Stimulated activated CD4-positive, alpha-beta T cell treated with anti-CD3 and anti-CD28 coated beads, Interleukin-4, amount 100 ng/mL, for 1 hour (primary cell): Measurements from ENCODE around the gene TAF3.

ENCODE experiments used
- DNase-seq: peaks from one replicate; pipeline ENCODE4 v3.0.0-alpha.2; 2020

Gene TAF3

DNA sequence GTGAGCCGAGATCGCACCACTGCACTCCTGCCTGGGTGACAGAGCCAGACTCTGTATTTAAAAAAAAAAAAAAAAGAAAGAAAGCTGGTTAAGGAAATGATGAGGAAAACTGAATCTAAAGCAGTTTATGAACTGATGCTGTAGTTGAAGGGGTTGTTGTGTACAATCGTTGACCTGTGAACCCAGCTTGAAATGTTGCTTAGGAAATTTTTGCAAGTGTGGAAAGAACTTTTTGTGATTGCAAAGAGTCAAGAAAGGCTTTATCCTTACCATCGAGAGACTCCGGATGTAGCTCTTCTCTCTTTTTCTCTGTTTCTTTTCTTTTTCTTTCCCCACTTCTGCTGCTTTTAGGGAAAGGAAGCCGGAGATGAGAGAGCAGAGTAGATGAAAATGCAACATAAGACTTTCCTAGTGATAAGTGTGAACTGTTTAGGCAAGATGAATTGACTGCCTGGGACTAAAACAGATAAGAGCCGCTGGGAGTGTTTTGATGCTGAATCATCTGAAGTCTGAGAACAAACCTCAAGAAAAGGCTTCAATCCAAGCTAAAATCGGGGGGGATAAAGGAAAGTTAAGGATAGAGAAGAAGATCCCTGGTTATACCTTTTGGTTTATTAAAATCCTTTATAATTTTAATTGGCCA, 69.0 kb downstream of the TAF3 start:
- no peak for DNase-seq

DNA sequence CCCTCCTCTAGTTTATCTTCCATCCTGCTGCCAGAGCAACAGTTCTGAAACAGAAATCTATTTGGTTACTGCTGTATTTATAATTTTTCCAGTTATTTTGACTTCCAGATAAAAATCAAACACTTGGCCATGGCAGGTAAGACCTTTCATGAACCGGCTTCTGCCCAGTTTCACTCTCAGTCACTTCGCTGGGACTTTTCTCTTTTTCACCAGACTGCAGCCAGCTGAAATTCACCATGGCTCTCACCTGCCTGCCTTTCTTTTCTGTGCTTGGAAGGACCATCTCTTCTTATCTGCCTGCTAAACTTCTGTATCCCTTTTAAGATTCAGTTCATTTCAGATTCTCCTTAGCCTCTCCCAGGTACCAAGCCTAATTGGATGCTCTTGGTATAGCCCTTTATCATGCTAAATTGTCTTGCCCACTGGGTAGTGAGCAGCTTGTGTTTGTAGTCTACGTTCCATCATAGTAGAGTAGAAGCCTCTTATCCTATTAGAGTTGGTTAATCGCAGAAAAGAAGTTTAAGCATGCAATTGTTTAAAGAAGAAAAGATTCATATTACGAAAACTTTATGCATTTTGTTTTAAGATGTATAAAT, 71.7 kb downstream of the TAF3 start:
- DNase-seq, result no peak

DNA sequence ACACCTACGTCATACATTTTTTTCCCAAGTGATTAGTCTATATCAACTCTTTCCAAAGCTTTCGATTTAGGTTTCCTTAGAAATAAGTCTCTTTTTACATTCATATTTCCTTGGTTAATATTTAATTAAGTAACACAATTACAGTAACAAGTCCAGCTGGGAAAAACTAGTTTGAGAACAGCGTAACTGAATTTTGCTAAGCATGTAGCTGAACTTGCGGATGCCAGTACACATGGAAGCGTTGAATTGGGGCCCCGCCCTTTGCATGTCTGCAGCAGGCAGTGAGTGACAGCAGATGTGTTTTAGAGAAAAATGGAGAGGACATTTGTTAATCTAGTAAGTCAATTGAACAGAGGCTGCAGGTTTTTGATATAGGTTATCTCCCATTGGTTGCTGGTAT, 72.5 kb downstream of the TAF3 start:
- no peak for DNase-seq

DNA sequence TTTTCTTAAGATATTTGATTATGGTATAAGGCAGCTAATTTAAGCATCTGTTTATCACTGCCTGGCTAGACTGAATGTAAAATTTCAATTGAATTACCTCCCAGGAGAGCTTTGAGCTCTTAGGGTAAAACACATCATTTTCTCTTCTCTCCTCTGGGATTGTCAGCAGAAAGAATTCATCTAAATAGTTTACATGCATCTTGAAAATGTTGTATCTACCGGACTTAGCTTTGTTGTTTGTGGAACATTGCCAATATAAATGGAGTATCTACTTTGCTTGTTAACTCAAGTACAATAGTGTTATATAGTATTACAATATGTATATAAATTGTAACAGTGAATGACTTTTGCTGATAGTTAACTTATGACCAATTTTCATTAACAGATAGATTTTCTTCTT, 73.3 kb downstream of the TAF3 start:
- DNase-seq, result no peak

DNA sequence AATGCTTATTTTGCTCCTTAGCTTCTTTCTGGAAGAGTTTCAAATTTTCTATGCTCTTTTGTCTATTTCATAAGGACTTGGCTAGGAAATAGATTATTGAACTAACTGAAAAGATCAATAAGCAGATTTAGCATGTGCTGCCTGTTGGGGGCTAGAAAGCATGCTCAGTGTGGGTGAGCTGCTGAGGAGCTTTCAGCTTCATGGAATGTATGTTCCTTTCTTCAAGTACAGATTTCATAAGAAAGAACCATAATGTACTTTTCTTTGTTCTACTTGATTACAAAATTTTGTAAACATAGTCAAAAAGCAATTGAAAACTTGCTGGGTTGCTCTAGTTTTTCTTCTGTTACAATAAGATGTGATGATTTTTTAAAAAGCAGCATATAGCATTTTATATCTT, 73.8 kb downstream of the TAF3 start:
- DNase-seq, result no peak

DNA sequence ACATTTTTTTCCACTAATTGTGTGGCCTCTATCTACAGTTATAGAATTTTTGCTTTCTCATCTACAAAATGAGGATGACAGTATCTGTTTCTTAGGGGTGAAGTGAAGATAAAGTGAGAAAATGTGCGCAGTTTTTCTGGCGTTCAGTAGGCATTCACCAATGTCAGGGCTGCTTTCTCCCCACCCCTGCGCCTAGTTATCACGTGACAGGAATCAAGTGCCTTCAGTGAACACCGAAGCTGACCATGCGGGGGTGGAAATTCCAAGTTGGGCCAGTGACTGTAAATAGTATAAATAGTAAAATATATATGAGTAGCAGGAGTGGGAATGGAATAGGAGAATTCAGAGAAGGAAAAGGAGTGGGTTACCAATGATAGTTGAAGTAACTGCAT, 77.4 kb downstream of the TAF3 start:
- DNase-seq, result no peak

DNA sequence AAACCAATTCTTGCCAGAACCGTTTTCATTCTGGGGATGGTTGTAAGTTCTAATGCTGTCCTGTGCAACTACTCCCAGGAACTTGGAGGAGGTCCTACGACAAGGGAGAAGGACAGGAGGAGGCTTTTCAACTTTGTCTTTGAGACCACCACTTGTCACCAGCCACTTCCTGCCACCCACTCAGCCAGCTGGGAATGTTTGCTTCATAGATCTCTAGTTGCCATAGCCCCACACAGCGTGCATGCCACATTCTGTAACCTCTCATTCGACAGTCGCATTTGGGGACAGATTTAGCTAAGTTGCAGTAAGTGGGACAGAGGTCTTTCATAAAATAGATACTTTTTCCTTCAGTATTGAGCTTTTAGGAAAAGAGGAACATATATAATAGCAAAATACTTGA, 78.0 kb downstream of the TAF3 start:
- no peak for DNase-seq

DNA sequence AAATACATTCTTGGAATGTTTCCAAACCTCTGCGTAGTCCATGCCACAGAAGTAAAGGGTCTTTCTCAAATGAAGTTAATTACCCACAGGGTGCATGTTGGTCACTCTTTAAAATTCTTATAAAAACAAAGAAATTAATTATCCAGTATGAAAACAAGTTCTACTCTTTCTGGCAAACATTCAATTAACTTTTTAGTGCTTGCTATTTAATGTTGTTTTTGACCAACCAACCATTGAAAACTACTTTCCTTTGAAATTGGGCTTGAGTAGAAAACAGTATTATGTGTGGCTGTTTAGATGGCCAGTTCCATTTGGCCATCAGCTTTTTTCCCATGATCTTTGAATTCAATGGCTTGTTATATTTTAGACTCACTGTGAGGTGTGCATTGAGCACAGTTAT, 83.0 kb downstream of the TAF3 start:
- DNase-seq, result no peak

DNA sequence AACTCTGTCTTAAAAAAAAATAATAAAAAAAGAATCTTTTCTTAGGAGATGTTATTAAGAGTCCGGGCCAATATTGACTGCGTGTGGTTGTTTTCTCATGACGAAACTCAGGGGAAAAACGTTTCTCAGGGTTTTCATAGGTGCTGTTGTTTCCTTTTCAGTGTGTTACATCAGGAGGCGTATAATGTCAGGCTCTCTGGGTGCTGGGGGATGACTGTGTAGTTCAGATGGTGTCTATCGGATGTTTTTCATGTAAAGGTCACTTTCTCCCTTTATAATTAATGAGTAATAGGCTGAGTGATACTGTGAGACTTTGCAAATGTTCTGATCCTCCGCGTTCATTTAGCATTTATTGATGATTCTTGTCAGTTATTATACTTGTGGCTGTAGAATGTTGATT, 84.1 kb downstream of the TAF3 start:
- no peak for DNase-seq

DNA sequence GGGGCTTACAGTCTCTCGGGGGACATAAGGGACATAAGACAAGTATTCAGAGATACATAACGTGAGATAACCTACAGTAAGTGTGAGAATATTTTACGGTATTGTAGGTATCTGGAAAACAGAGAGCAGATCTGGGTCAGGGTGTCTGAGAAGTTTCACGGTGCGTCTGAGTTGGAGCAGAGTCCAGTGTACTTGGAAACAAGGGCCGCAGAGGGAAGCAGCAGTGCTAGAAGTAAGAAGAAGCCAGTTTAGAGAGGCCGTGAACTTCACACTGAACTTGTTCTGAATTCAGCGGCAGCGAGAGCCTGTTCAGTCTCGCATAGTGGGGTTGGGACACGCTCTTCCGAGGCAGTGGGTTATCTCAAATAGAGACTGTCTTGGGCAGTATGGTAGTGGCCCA, 85.5 kb downstream of the TAF3 start:
- no peak for DNase-seq

DNA sequence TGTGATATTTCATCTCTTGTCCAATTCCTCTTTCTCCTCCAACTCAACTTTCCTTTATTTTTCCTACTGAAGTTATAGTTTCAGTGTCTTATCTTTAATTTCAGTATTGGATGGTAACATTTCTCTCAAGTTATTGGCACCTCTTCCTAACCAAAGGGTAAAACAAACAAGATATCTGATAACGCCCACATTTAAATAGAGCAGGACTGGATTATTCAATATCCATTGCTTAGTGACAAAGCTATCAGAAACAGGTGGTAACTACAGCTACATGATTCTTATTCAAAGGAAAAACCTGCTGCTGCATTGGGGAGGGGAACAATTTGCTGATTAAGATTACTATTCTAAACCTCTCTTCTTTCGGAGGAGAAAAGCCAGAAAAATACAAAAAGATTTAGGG, 87.8 kb downstream of the TAF3 start:
- DNase-seq, result no peak

DNA sequence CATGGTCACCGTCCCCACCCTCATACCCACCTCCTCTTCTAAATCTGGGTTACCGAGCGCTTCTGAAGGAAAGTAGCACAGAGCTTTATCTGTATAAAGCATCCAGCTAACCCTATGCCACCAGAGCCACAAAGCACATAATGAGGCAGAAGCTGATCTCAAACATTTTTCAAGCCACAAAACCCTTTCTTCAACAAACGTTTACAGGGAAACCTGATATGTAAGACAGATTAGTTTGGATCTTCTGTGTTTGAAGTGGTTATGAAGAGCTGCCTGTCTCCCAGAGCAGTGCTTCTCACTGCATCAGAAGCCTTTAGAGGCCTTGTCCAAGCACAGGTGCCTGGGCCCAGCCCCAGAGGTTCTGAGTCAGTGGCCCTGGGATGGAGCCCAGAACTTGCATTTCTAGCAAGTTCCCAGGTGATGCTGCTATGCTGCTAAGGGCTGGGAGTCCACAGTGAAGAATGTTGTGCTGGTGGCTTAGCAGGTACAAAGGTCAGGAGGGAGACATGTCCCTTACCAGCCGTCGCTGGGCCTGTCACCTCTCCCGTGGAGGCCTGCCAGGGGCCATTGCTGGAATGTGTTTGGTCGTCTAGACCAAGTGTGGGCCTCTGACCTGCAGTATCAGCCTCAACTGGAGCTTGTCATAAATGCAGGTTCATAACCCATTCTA, 90.4 kb downstream of the TAF3 start:
- no peak for DNase-seq

DNA sequence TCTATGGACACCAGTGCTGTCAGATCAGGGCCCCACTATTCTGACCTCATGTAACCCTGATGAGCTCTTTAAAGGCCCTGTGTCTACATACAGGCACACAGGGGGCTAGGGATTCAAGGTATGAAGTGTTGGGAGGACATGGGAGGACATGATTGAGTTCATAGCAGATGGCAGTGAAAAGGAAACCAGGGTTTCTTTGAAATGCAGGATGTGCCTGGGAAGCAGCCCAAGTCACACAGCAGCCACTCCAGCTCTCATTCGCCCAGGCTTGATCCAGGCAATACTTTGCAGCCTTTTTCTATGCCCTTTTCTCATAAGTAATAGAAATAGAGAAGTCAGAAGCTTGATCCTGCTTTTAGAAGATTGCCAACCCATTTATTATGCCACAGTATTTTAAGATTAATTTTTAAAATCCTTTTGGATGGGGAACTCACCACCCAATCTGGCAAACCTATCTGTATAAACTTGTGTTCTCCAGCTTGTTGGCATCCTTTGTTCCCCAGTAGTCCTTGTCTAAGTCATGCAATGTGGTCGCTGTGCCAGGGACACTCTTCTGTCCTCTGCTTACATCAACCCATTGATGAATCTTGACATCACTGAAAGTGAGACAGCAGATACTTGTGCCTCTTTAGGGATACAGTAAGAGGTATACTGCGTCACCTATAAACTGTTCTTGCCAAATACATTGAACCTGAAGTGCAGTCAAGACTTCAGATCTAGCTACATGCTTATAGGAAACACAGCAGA, 95.0 kb downstream of the TAF3 start:
- no peak for DNase-seq

DNA sequence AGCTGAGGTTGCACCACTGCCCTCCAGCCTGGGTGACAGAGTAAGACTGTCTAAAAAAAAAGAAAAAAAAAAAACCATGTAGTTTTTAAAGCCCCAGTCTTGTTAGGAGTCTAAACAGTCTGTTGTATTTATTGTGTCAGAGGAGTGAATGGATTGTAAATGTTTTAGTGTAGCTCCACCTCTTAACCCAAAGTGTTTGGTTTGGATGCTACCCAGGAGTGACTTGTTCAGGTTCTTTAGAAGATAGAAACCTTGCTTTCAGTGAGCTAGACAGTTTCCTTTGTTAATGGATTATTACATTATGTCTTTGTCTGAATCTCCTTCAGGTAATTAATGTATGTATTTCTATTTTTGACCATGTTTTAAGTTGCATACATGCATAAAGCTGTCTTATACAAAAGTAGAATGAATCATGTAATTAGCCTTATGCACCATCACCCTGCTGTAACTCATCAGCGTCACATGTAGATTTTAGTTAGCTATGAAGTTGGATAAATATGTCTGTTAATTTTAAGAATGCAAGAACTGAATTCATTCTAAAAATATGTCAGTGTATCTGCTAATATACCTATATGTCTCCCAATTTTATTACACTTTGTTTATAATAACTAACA, 97.7 kb downstream of the TAF3 start:
- no peak for DNase-seq

DNA sequence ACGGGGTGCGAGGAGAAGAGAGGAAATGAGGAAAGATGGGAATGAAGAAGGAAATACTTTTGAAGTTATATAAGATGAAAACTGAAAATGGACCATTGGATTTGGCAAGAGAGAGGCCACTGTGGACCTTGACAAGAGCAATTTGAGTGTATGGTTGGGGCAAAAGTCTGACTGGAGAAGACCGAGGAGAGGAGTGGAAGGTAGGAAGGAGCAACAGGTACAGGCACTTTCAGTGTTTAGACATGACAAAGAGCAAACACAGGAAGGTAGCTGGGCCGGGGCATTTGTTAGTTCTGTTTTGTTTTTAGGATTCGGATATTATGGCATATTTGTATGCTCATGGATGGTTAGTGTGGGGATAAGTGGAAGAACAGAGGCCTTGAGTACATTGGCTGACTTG, 99.4 kb downstream of the TAF3 start:
- DNase-seq, result no peak

DNA sequence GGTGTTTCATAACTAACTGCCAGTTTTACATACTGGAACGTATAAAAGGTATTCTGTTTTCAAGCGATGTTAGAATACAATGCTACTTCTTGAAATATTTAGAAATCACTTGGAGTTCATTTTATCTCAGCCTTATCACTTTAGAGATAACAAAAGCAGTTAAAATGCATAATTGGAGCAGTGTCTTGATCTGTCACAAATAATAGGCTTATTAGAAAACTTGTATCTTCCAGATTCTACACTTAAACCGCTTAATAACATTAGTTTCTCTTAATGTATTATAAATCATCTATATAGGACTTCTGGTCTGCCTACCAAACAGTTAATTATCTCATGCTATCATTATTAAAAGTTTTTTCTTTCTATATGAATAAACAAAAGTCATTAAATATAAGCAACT, 104.4 kb downstream of the TAF3 start:
- DNase-seq, result no peak

DNA sequence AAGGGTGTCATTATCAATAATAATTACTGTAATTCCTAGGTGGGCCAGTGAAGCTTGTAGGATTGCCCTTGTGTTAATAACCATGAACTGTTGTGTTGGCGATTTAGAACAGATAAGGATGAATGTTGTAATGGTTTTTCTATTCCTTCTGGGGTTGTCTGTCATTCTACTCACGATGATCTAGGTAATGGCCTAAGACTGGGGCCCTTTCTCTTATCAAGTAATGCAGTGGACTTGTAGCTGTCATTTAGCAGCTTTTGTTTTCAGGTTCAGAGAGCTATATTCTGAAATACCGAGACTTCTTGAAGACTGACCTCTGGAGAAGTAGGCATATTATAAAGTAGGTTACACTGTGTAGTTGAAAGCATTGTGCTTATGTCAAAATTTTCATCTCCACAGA, 110.2 kb downstream of the TAF3 start:
- no peak for DNase-seq

DNA sequence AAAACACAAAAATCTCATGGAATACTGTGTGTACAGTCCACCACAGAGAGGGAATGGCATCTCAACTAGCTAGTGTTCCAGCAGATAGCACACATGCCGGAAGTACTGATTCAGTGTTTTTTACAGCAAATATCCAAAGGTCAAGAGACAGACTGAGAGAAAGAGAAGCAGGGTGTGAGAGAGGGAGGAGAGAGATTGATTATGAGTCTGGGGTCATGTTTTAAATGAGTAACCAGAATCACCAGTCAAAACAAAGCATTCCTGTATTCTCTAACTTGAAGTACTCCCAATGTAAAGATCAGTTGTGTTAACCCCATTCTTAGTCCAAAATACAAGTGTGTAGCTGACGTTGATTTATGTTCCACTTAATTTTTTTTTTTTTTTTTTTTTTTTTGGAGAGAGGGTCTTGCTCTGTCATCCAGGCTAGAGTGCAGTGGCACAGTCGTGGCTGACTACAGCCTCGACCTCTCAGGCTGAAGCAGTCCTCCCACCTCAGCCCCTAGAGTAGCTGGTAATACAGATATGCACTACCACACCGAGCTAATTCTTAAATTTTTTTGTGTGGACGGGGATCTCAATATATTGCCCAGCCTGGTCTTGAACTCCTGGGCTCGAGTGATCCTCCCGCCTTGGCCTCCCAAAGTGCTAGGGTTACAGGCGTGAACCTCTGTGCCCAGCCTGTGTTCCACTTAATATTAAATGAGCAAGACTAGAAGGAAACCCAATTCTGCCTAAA, 114.2 kb downstream of the TAF3 start:
- DNase-seq, result no peak

DNA sequence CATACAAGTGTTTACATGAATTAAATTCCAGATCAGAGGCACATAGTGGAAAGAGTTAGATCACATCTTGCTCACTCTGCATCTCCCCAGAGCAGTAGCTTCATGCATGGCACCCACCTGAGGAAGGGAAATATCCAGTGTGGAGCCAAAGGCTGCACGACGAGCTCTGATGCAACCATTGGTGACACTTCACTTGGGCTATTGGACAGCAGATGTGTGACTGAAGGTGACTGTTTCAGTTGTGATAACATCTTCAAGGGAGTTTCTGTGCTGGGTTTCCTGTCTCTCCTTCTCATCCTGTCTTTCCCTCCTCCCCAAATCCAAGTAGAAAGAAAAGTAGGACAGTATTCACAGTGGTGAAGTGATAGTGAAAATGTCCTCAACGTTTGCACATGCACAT, 115.0 kb downstream of the TAF3 start:
- no peak for DNase-seq

DNA sequence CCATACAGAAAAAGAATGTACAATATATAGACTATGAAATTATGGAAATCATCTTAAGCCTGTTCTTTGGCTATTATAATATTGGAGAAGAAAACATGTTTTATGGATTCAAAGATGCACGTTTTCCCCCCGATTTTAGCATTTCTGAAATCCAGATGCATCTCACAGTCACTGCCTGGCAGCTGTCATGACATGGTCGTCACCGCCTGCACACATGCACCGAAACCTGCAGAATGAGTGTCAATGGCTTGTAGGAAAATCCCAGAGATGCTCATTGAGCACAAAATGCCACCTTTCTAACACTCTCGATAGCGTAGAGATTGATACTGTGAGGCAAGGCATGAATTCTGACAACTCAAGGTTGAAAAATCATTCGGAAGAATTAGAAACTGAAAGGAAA, 115.5 kb downstream of the TAF3 start:
- no peak for DNase-seq

DNA sequence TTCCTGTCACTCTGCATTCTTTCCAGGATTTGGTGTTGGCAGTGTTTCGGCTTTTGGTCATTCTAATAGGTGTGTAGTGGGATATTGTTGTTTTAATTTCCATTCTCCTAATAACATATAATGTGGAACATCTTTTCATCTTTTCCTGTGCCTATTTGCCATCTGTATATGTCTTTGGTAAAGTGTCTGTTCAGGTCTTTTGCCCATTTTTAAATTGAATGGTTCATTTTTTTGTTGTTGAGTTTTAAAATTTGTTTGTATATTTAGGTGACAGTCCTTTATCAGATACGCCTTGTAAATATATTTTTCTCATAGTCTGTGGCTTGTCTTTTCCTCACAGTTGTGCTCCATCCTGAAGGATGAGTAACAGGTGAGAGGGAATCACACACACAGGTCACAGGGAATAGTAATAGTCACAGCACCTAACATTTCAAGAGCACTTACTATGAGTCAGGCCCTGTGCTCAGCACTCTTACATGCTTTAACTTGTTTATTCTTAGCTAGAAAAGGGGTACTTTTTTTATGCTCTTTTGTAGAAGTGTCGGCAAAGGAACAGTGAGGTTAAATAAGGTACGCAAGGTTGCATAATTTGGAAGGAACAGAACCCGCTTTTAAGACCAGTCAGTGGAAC, 119.1 kb downstream of the TAF3 start:
- no peak for DNase-seq

DNA sequence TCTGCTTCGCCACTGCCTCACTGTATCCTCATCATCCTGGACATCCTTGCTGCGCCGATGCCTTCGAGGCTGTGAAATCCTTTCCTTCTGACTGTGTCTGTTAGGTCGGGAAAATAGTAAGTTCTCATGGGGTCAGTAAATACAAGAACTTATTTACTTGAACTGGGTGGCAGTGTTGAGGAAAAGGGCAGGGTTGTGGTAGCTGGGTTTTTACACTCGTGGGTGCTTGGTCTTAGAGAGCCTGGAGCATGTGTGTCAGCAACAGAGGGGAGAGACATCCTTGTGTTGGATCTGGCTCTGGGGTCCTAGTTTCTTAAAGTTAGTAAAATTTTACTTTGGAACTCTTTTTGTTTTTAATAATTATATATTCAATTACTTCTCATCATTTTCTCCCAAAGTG, 123.3 kb downstream of the TAF3 start:
- no peak for DNase-seq
